SHP77 (cell line): ENCODE measurements around the gene CEP170.

Experiments
- DNase-seq, 2 experiments: peaks; one replicate each; lab custom pipeline; 2025; lab: John Stamatoyannopoulos, UW

Gene CEP170

GRCh38 chr1:243254927-243255790 lies at the start of gene CEP170:
TSS of gene CEP170 (minus strand) at chr1:243255281. CDS start at chr1:243225280, 30,001 bp downstream.
- peak; percentile 98 to 99 for DNase-seq

DNA sequence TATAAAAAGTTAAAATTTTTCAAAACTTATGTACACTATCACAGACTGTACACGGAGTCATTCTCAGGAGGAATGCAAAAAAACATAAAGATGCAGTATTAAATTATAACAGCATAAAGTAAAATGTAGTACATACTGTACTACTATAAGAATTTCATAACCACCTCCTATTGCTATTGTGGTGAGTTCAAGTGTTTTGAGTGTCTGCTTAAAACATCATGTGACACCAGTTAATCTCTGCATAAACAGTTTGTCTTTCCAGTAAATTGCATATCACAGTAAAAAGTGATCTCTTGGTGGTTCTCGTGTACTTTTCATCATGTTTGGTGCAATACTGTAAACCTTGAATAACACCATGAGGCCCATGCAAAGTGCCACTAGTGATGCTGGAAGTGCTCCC lies 46.0 kb upstream of the CEP170 start:
- no peak for DNase-seq

GRCh38 chr1:243299069-243299468 lies 44.0 kb upstream of the CEP170 start:
- DNase-seq, result no peak

GRCh38 chr1:243294723-243295121 lies 39.6 kb upstream of the CEP170 start:
- no peak for DNase-seq

GRCh38 chr1:243293941-243294722 lies 39.1 kb upstream of the CEP170 start:
- no peak for DNase-seq

DNA sequence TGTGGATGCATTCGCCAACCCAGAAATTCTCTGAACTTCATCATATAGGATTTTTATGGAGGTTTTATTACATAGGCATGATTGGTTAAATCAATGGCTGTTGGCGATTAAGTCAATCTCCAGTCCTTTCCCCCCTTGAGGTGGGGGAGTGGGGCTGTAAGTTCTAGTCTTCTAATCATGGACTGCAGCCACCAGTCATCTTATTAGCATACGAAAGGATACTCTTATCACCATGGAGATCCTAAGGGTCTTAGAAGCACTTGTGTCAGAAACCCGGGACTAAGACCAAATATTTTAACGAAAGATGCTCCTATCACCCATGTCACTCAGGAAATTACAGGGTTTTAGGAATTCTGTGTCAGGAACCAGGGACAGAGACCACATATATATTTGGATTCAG lies 37.0 kb upstream of the CEP170 start:
- DNase-seq, result no peak

DNA sequence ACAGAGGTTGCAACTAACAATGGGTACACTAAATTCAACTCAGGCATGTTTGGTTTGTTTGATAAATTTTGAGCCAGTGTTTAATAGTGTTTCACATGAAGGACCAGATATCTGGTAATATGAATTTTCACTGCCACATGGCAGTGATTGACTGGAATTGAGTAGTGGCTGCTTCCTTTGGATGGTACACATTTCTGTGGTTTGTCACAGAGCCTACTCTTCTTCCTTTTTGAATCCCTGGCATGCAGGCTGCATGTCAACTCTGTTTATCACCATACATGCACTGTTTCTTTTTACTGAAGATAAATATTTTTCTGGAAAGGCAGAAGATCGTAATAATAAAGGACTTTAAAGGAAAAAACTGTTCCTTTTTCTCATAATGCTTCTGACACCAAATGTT lies 36.2 kb upstream of the CEP170 start:
- no peak for DNase-seq

DNA sequence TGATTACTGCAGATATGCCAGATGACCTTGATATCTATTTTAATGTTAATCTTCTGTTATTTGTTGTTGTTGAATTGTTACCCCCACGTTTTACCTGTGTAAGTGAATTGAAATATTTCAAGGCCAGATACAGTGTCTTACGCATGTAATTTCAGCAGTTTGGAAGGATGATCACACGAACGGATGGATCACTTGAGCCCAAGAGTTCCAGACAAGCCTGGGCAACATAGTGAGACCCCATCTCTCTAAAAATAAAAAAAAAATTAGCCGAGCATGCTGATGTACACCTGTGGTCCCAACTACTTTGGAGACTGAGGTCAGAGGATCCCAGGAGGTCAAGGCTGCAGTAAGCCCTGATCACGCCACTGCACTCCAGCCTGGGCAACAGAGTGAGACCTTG lies 33.0 kb upstream of the CEP170 start:
- no peak for DNase-seq

GRCh38 chr1:243287652-243288051 lies 32.6 kb upstream of the CEP170 start:
- no peak for DNase-seq

DNA sequence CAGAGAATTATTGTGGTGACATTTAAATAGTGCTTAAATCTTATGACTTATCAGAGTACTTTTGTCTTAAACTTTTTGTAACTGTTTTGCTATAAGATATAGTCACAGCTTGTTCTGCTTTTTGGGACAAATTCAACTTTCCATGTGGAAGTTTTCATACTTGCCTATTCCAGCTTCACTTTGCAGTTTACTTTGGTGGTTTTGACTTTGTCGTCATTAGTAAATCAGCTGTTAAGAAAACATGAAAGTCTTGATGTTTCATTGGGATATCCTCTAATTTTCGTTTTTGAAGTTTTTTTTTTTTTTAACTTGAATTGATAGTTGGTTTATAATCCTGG lies 32.0 kb upstream of the CEP170 start:
- no peak for DNase-seq

DNA sequence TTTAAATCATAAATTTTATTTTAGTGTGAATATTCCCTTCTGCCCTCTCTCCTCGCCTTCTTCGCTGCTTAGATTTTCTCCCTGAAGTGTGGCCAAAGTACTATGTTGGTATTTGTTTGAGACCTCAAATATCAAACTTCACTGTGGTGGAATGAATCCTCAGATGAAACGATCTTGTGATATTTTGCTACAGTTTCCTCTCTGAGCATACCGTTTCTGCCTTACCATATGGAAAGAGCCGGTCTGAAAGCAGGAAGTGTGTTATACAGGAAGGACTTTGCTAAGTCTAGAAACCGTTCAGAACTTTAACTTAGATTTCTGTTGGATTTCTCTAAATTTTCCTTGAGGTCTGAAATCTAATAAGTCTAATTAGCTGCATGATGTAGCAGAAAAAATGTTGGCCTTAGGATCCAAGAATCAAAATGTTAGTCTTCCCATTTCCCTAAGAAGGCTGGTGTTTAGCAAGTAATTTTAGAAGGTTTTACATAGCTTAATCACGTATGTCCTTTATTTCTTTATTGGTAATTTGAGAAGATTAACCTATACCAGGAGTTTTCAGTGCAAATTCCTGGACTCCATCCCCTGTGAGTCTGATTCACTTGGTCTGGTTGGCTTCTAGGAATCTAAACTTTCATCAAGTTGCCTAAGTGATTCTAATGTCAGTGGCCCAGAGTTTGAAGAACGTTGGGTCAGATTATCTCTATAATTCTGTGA lies 31.5 kb upstream of the CEP170 start:
- no peak for DNase-seq

DNA sequence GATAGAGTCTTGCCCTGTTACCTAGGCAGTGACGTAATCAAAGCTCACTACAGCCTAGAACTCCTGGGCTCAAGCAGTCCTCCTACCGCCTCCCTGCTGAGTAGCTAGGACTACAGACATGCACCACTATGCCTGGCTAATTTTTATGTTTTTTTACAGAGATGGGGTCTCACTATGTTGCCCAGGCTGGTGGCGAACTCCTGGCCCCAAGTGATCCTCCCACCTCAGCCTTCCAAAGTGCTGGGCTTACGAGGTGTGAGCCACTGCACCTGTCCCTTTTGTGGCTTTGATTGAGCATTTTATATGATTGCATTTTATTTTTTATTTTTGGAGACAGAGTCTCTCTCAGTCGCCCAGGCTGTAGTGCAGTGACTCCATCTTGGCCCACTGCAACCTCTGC lies 26.6 kb upstream of the CEP170 start:
- no peak for DNase-seq

- DNase-seq, result no peak
Measured at GRCh38 chr1:243280571-243281129, 25.6 kb upstream of the CEP170 start.

GRCh38 chr1:243275316-243275715 lies 20.2 kb upstream of the CEP170 start:
- no peak for DNase-seq

GRCh38 chr1:243273945-243274344 lies 18.9 kb upstream of the CEP170 start:
- DNase-seq, result no peak

DNA sequence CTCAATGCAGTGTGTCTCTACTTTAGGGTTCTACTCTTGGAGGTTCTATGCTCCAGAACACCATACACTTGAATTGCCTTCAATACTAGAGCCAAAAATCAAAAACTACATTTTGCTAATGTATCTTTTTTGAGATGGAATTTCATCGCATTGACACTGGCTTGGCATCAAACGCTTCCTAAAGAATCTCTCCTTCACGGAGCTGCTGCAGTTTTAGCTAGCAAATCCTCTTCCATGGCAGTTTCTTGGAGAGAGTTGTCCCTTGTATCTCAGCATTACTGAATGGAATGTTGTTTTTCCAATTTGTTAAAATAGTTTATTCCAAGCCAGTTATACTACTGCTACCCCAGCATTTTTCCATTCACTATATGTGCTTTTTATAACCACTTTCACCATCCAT lies 18.4 kb upstream of the CEP170 start:
- no peak for DNase-seq

DNA sequence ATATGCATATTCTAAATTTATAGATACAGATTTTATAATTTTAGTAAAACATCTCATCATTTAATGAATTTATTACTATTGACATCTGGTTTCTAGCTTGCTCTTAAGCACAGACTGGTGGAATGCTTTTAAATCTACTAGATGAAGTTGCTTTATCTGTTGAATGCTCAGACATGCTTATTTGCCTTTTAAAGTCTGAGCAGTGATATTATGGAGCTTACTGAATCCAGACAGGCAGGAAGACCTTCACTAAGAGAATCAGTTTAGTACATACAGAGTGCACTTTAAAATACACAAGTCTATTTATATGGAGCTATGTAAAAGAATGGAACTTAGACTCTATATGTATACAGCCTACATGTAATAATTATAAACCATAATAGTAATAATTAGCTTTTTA lies 17.3 kb upstream of the CEP170 start:
- DNase-seq, result no peak

DNA sequence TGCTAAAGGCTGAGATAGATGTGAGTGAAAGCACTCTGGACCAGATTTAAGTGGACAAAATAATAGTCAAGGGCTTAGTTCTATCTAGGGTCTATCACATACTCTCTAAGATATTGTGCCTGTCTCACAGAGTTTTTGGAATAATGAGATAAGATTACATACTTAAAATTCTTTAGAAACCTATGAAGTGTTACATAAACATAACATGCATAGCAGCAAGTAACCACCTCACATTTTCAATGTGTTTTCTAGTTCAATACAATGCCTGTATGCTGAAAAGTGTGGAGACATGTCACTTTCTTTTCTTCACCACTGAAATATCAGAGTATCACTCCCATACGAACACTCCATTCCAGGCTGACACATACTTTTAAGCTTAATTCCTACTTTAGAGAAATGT lies 16.9 kb upstream of the CEP170 start:
- no peak for DNase-seq

GRCh38 chr1:243270097-243270864 lies 15.2 kb upstream of the CEP170 start:
- no peak for DNase-seq

DNA sequence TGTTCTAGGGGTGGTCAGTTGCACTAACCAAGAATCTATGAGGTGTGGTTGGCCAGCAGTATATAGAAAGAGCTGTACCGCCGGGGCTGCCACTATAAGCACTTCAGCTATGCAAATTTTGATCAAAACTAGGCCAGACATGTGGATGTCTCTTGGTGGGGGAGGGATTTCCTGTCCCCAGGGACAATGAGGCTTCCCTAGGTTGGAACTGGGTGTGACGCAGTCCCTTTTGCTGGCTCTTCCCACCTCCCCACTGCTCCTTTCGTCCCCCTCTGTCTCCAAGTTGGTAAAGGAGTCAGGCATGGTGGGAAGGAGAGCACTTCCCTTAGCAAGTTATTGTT lies 14.3 kb upstream of the CEP170 start:
- no peak for DNase-seq

DNA sequence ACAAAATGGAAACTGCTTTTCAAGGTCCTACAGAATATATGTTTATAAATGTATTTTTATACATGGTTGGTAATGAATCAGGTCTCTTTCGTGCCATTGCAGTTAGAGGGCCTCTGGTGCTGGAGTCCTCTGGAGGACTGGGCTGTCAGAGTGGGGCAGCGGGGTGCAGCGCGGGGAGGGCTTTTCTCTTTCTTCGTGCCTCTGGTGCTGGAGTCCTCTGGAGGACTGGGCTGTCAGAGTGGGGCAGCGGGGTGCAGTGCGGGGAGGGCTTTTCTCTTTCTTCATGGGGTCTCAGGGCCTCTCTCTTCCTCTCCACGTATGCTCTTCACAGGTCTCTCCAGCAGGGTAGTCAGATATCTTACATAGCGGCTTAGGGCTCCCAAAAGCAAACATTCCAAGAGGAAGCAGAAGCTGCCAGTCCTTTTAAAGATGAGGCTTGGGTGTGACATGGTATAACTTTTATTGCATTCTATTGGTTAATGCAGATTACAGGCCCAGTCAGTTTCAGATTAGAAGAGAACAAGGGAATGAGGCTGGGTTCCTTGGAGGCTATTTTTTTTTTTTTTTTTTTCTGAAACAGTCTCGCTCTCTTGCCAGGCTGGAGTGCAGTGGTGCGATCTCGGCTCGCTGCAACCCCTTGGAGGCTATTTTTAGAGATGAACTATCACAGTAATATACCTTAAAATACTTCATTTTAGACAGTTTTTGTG lies 13.8 kb upstream of the CEP170 start:
- DNase-seq, result no peak
